K562 (cell line): Measurements from ENCODE around the gene BBC3. TPM values are rescaled to one million over a fixed set of nuclear protein-coding genes. Genes with fewer than 3 reads are reported as not detected.

ENCODE experiments used
- ATAC-seq: fragments of 200-7000 bp; cut with Tn5 transposase; 3 replicates; pipeline ENCODE4 v1.9.1; 2020; ENCODE audit warnings: moderate library complexity
- BruUV-seq: library from RNA; stranded (reverse); fragments of 400-500 nt; replicated peaks from 2 replicates; lab custom pipeline; 2021; lab: Mats Ljungman, UMichigan
- CTCF ChIA-PET: fragments of 300-600 bp; formaldehyde crosslinking; extraction: SDS; loops from one replicate; lab custom pipeline; 2021; ENCODE audit warnings: low intra/inter-chr PET ratio; lab: Yijun Ruan, JAX
- POLR2A ChIA-PET: fragments of 300-600, 350-650 bp; sonication (Branson Sonifier 250); formaldehyde crosslinking; extraction: SDS; loops from one replicate; lab custom pipeline; 2021; ENCODE audit warnings: antibody characterized with exemption, inconsistent platforms; lab: Yijun Ruan, JAX
- DNase-seq, 4 experiments: peaks; one replicate each; pipeline versions ENCODE4 v3.0.0 to v3.0.0-alpha.2; 2011 to 2018; ENCODE audit warnings: low spot score in 3 of 4, mixed read lengths in 3 of 4; ENCODE audit errors: extremely low read depth in 1 of 4
- FAIRE-seq: peaks from 2 replicates; lab custom pipeline; 2011; peaks lifted over from hg19 to GRCh38; lab: Jason Lieb, UNC
- H2AFZ ChIP-seq: 2 replicates; pipeline ENCODE4 v1.6.0; 2011; ENCODE audit warnings: low read depth, low read length, control low read depth, inconsistent platforms
- H3K27ac ChIP-seq: fragments of 200-600 bp; 3 replicates; pipeline ENCODE4 v1.8.0; 2011; ENCODE audit warnings: low read depth, mild to moderate bottlenecking, control low read depth, inconsistent platforms, low read length, moderate library complexity, mixed read lengths; ENCODE audit errors: extremely low read depth
- H3K27me3 ChIP-seq, 2 experiments: fragments of 300-600 bp in 1 of 2; 2 replicates in 1 of 2; 3 replicates in 1 of 2; pipeline versions ENCODE4 v1.6.0 to v1.8.0; 2011; ENCODE audit warnings: inconsistent platforms in 2 of 2, low read length in 2 of 2, mild to moderate bottlenecking in 1 of 2, mixed read lengths in 1 of 2, moderate library complexity in 1 of 2; ENCODE audit not compliant: control insufficient read depth in 2 of 2, insufficient read depth in 2 of 2
- H3K36me3 ChIP-seq: fragments of 300-600 bp; 3 replicates; pipeline ENCODE4 v1.8.0; 2011; ENCODE audit warnings: mild to moderate bottlenecking, low read length, inconsistent platforms; ENCODE audit not compliant: control insufficient read depth, insufficient read depth
- H3K4me1 ChIP-seq, 2 experiments: fragments of 200-600 bp in 1 of 2; replicated peaks in 1 of 2; 2 replicates in 1 of 2; 3 replicates in 1 of 2; pipeline versions ENCODE4 v1.5.1 to v1.8.0; 2011; ENCODE audit warnings: inconsistent platforms in 2 of 2, low read length in 2 of 2, mild to moderate bottlenecking in 1 of 2, mixed read lengths in 1 of 2, moderate library complexity in 1 of 2; ENCODE audit not compliant: control insufficient read depth in 2 of 2, insufficient read depth in 2 of 2
- H3K4me2 ChIP-seq: 2 replicates; pipeline ENCODE4 v1.6.1; 2011; ENCODE audit warnings: low read length, control low read depth, inconsistent platforms, mixed read lengths; ENCODE audit not compliant: insufficient read depth
- H3K4me3 ChIP-seq: fragments of 200-600 bp; sonication (generic), shearing (Covaris generic); 2 replicates; pipeline ENCODE4 v1.5.1; 2016; ENCODE audit warnings: control low read depth, inconsistent platforms
- H3K79me2 ChIP-seq: fragments of 200-600 bp; 3 replicates; pipeline ENCODE4 v1.8.0; 2011; ENCODE audit warnings: low read length, inconsistent platforms; ENCODE audit not compliant: control insufficient read depth, insufficient read depth
- H3K9ac ChIP-seq, 2 experiments: 2 replicates each; pipeline versions ENCODE4 v1.6.0 to v1.6.1; 2011; ENCODE audit warnings: low read depth in 2 of 2, low read length in 2 of 2, control low read depth in 1 of 2, inconsistent platforms in 1 of 2, mild to moderate bottlenecking in 1 of 2, mixed read lengths in 1 of 2; ENCODE audit not compliant: insufficient read depth in 1 of 2
- H3K9me1 ChIP-seq: one replicate; pipeline ENCODE4 v1.6.0; 2011; ENCODE audit warnings: inconsistent platforms, mild to moderate bottlenecking, low read length, moderate library complexity; ENCODE audit not compliant: control insufficient read depth, insufficient read depth
- H3K9me3 ChIP-seq: replicated peaks from 2 replicates; pipeline ENCODE4 v1.5.1; 2011; ENCODE audit warnings: low read depth, low read length, inconsistent platforms; ENCODE audit not compliant: control insufficient read depth, insufficient read depth
- H4K20me1 ChIP-seq: replicated peaks from 2 replicates; pipeline ENCODE4 v1.6.1; 2011; ENCODE audit warnings: low read length, inconsistent platforms, mixed read lengths; ENCODE audit not compliant: control insufficient read depth, insufficient read depth
- CBX3 ChIP-seq, 2 experiments: IDR thresholded peaks; 1 replicate in 1 of 2; 2 replicates in 1 of 2; pipeline ENCODE4 v1.6.1; 2012; ENCODE audit warnings: inconsistent platforms in 2 of 2, low read length in 2 of 2, borderline replicate concordance in 1 of 2, control low read depth in 1 of 2
- CC2D1A ChIP-seq: fragments of 450-650 bp; IDR thresholded peaks from 2 replicates; pipeline ENCODE4 v1.6.1; 2017; ENCODE audit warnings: mild to moderate bottlenecking
- IRF9 ChIP-seq: fragments of 450-650 bp; IDR thresholded peaks from 2 replicates; pipeline ENCODE4 v1.6.1; 2016; ENCODE audit warnings: missing biosample characterization, missing genetic modification characterization
- MLLT1 ChIP-seq, 2 experiments: fragments of 450-650 bp; IDR thresholded peaks; 2 replicates each; pipeline ENCODE4 v1.6.1; 2016
- ZNF23 ChIP-seq: fragments of 250-450 bp; sonication (Bioruptor Pico); IDR thresholded peaks from 2 replicates; pipeline ENCODE4 v1.4.0; 2020; ENCODE audit warnings: mild to moderate bottlenecking
- WGBS: fragments of 100-300 bp; shearing (Covaris generic); methylation state at CpG from one replicate; pipeline ENCODE4 v1.1.6; 2016; ENCODE audit warnings: low coverage, mixed read lengths; ENCODE audit not compliant: insufficient coverage; ENCODE audit errors: missing lambda C conversion rate; 5-methylcytosine and 5-hydroxymethylcytosine counted together
- in situ Hi-C: fragments of 300-500 bp; cut with MboI; formaldehyde crosslinking; loops from 4 replicates; pipeline ENCODE4 v1.15.0; 2018; ENCODE audit warnings: inconsistent platforms, mixed read lengths
- intact Hi-C: fragments of 100-400 bp; cut with micrococcal nuclease; formaldehyde crosslinking; loops from 2 replicates; pipeline ENCODE4 v1.14.2; 2022
- polyA plus RNA-seq, 8 experiments: library from polyadenylated mRNA; depleted of rRNA in 4 of 8; stranded (reverse) in 5 of 8; unstranded in 3 of 8; fragments of >200 nt; fragmentation: Nextera tagmentation in 2 of 8; fragmentation: Illumina TruSeq in 1 of 8; extraction: Ambion mirVana in 2 of 8; extraction: Trizol in 1 of 8; gene quantifications; 2 replicates each; pipeline versions ENCODE4 v1.2.1 to v1.2.3, GENCODE V29; 2011 to 2014; ENCODE audit warnings: inconsistent platforms in 1 of 8, missing spikeins in 1 of 8
- total RNA-seq, 7 experiments: library from RNA; depleted of rRNA in 6 of 7; stranded (reverse); fragments of >200 nt in 6 of 7; fragmentation: Illumina TruSeq in 2 of 7; extraction: Trizol in 2 of 7; gene quantifications; 2 replicates each; pipeline versions ENCODE4 v1.2.1 to v1.2.3, GENCODE V29; 2011 to 2021; ENCODE audit warnings: low replicate concordance in 1 of 7
- TF ChIP-seq, protein P1 (sequence below): fragments of 250-450 bp; sonication (Bioruptor Pico); IDR thresholded peaks from 2 replicates; pipeline ENCODE4 v1.8.0; 2021; ENCODE audit warnings: moderate library complexity, mild to moderate bottlenecking, inconsistent platforms
- TF ChIP-seq, protein P2 (sequence below), 2 experiments: fragments of 450-650 bp; formaldehyde crosslinking in 1 of 2; IDR thresholded peaks; 2 replicates each; pipeline versions ENCODE4 v1.4.0 to v1.6.1; 2014 to 2020; ENCODE audit warnings: mild to moderate bottlenecking in 2 of 2, borderline replicate concordance in 1 of 2, low read depth in 1 of 2

The BBC3 gene
- total and polyA plus RNA-seq, 9 of the 15 experiments (the other 6 are each of a cell fraction or from before 2014, with no cell fraction given) = 0.15 to 30.7 (median 4.8) TPM

GRCh38 chr19:47227352-47228167, 3.4 kb downstream of the BBC3 start:
- Histone ChIP-seq H3K4me3 (peak overlapping the region; percentile 100), H3K79me2 (peaks cover 61% of the 10 kb centered on the region), H3K4me2 (peak overlapping the region; percentile 100), H3K4me1 (peaks cover 23 to 74% of the 10 kb centered on the region in 2 experiments), H3K27me3 (no peaks in the 10 kb centered on the region; a peak in 1 of 5 replicates), H3K9me1 (no peaks in the 10 kb centered on the region), H3K9me3 (no peaks in the 10 kb centered on the region), H3K27ac (peak overlapping the region; percentile 93), H3K36me3 (peaks cover 11% of the 10 kb centered on the region; the same call in 2 of the 3 replicates), H4K20me1 (peaks cover 17% of the 10 kb centered on the region; the same call in 1 of the 2 replicates), H2AFZ (peak overlapping the region; percentile 68; the same call in 1 of the 2 replicates), H3K9ac (peak overlapping the region; percentile 87 to 99)
- in situ Hi-C loops (no loop called here), intact Hi-C loops (loop anchor here (1.0 to 5.0 kb wide), 3 partner anchors 17 to 75 kb away; no protein-coding TSS in a partner anchor)
- DNase-seq (peak; percentile 62 to 97 (median 74)), FAIRE-seq (peak; percentile 79), ATAC-seq (peak; percentile 31)
- ChIA-PET CTCF (interaction anchor here (0.6 kb wide), 2 partner anchors 54 to 591 kb away, joined by 3 read pairs; no protein-coding TSS in a partner anchor), POLR2A (interaction anchor here (0.6 to 8.2 kb wide), 19 partner anchors 8 to 698 kb away, joined by 3 to 171 read pairs (median 5); partner anchors contain the start of genes CCDC9, INAFM1 and NOP53)
- under 1% methylated on average over 21 of the region's 27 CpGs for WGBS
- no TSS peak for BruUV-seq
- TF ChIP-seq, protein P1, sequence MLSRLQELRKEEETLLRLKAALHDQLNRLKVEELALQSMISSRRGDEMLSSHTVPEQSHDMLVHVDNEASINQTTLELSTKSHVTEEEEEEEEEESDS (CRISPR knock-in tag) = no peak
- TF ChIP-seq, protein P2, sequence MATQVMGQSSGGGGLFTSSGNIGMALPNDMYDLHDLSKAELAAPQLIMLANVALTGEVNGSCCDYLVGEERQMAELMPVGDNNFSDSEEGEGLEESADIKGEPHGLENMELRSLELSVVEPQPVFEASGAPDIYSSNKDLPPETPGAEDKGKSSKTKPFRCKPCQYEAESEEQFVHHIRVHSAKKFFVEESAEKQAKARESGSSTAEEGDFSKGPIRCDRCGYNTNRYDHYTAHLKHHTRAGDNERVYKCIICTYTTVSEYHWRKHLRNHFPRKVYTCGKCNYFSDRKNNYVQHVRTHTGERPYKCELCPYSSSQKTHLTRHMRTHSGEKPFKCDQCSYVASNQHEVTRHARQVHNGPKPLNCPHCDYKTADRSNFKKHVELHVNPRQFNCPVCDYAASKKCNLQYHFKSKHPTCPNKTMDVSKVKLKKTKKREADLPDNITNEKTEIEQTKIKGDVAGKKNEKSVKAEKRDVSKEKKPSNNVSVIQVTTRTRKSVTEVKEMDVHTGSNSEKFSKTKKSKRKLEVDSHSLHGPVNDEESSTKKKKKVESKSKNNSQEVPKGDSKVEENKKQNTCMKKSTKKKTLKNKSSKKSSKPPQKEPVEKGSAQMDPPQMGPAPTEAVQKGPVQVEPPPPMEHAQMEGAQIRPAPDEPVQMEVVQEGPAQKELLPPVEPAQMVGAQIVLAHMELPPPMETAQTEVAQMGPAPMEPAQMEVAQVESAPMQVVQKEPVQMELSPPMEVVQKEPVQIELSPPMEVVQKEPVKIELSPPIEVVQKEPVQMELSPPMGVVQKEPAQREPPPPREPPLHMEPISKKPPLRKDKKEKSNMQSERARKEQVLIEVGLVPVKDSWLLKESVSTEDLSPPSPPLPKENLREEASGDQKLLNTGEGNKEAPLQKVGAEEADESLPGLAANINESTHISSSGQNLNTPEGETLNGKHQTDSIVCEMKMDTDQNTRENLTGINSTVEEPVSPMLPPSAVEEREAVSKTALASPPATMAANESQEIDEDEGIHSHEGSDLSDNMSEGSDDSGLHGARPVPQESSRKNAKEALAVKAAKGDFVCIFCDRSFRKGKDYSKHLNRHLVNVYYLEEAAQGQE (IDR thresholded peaks at IDR 0.05; ENCODE audit: borderline replicate concordance) = no peak
- TF ChIP-seq, protein P2 (CRISPR knock-in tag; IDR thresholded peaks at IDR 0.05; ENCODE audit: low read depth) = no peak
- TF ChIP-seq IRF9 (tag) (peak; percentile 60; the same call in 1 of the 2 replicates), CBX3 (IDR thresholded peaks at IDR 0.05; ENCODE audit: borderline replicate concordance in 1 of 2, low read length in 2 of 2) (peak in 1 of 2 experiments; percentile 87; a peak in 1 of 3 replicates), ZNF23 (CRISPR knock-in tag) (no peak), CC2D1A (0 out of 2 replicates have a peak, but pooled peaks have one; percentile 82), MLLT1 (IDR thresholded peaks at IDR 0.05) (peak; percentile 36 to 72; a peak in 3 of 4 replicates)
